GM19467 (cell line): ENCODE results near the gene KLF16.

Source experiments
- ATAC-seq: cut with Tn5 transposase; IDR thresholded peaks from one replicate; pipeline ENCODE4 v1.9.1; 2021; ENCODE audit warnings: mild to moderate bottlenecking, moderate library complexity; ENCODE audit not compliant: unreplicated experiment

KLF16 gene

DNA sequence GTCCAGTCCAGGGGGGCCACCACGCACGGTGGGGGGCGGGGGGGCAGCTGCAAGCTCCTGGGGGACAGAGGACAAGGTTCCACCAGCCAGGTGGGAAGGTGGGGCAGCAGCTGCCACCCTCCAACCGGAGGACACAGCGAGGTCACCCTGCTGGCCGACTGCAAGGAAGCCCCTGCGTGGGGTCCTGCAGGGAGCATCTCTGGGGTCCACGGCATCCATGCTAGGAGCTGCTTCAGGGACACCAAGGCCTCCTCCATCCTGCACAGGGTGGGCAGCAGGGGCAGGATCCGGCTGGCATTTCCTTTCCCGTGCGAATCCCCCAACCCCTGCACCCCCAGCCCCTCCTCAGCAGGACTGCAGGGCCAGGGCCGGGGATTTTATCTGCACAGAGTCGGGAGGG lies 8.3 kb upstream of the KLF16 start:
- no peak for ATAC-seq

DNA sequence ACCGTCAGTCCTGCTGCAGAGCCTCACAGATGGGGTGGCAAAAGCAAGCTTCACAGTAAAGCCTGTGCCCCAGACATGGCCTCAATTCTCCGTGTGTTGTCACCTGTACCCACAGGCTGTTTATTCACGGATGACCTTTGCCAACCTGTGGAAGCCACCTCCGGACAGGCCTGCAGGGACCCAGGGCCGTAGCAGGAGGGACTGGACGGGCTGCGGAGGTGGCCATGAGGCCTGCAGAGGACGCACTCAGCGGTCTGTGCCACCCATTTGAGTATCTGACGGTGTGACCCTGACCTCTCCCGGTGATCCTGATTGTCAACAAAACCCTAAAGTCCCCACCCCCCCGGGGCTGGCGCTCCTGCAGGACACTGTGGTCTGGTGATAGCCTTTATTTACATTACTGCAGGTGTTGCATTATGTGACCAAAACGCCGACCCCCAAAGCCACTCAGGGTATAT lies 7.8 kb upstream of the KLF16 start:
- ATAC-seq, result no peak

DNA sequence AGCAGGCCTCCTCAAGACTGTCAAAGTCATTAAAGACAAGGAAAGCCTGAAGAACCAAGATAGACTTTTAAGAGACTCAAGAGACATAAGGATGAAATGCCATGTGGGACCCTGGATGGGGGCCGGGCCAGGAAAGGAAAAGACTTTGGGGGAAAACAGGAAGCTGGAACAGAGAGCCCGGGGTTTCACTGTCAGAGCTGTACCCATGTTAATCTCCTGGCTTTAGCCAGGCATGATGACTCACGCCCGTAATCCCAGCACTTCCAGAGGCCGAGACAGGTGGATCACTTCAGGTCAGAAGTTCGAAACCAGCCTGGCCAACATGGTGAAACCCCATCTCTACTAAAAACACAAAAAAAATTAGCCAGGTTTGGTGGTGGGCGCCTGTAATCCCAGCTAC lies 5.6 kb upstream of the KLF16 start:
- no peak for ATAC-seq

DNA sequence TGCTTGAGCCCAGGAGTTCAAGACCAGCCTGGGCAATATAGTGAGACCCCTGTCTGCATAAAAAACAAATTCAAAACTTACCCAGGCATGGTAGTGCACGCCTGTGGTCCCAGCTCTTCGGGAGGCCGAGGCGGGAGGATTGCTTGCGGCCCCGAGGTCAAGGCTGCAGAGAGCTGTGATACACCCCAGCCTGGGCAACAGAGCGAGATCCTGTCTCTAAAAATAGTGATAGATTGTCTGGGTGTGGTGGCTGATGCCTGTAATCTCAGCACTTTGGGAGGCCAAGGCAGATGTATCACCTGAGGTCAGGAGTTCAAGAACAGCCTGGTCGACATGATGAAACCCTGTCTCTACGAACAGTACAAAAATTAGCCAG lies 4.0 kb upstream of the KLF16 start:
- ATAC-seq, result no peak

DNA sequence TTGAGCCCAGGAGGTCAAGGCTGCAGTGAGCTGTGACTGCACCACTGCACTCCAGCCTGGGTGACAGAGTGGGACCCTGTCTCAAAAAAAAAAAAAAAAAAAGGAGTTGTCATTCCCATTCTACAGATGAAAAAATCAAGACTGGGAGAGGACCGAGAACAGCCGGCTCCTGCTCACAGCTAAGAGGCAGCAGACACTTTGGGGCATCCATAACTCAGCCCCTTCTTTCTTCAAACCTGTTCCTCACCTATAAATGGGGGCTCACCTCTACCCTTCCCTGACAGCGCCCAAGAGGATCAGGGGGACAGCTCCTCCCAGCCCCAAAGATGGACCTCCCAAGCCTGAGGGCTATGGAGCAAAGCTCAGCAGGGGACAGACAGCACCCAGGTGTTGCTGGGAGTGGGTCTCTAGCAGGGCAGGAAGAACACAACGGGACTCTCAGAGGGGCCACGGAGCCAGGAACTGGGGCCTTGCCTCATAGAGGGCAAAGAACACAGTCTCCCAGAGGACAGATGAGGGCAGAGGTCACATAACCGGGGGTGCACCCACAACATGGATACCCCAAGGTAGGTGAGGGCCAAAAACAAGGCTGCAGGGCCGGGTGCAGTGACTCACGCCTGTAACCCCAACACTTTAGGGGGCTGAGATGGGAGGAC lies 3.4 kb upstream of the KLF16 start:
- no peak for ATAC-seq

DNA sequence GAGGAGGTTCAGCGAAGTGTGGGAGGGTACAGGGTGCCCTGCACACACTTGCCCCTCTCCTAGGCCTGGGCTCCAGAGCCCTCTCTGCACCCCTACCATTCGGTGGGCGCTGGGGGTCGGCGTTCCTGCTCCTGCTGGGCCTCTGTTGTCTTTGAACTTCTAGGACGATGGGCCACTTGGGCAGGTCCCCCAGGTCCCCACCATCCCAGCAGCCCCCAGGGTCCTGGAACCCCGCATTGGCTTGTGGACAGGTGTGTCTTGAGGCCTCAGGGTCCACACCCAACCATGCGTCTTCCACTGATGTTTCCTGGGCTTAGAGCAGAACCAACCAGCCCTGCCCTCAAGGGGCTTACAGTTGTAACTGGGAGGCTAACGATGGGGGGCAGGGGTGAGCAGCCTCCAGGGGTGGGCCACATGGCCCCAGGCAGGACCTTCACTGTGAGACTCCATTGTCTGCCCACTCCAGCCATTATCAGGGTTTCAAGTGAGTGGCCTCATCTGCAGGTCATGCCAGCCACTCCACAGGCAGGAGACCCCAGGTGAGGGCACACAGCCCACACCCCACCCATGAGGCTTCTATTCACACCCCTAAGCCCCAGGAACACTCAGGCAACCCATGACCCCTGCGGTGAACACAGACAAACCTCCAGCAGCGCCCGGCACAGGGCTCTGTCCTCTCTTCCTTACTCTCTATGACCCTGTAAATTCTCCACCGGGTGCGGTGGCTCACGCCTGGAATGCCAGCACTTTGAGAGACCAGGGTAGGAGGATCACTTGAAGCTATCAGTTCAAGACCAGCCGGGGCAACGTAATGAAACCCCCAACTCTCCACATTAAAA lies 2.0 kb upstream of the KLF16 start:
- ATAC-seq, result no peak

DNA sequence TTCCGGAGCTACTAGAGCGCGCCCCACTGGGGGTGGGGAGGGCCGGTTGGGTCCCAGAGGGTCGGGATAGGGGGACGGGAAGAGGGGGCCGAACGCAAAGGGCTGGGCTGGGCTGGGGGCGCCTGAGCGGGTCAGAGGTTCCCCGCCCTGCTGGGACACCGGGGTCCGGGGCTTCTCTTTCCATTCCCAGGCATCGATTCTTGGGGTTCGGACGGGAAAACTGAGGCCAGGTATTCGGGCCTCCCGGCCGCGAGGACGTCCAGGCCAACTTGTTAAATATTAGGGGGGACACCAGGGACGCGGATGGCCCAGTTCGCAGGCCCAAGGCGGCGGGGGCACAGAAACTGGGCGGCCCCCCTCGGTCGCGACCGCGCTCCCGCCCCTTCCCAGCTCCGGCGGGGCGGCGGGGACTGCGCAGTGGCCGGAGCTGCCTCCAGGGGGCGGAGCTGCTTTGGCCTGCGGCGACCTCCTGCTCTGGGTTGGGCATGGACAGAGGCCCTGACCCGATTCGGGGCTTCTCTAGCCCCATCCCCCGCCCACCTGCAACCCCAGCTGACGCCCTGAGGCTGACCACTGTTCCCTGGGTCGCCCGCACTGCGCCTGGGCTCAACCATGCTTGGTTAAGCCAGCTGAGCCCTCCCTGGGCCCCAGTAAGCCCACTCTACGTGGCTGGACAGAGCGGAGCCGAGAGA lies 1.2 kb upstream of the KLF16 start:
- no peak for ATAC-seq

DNA sequence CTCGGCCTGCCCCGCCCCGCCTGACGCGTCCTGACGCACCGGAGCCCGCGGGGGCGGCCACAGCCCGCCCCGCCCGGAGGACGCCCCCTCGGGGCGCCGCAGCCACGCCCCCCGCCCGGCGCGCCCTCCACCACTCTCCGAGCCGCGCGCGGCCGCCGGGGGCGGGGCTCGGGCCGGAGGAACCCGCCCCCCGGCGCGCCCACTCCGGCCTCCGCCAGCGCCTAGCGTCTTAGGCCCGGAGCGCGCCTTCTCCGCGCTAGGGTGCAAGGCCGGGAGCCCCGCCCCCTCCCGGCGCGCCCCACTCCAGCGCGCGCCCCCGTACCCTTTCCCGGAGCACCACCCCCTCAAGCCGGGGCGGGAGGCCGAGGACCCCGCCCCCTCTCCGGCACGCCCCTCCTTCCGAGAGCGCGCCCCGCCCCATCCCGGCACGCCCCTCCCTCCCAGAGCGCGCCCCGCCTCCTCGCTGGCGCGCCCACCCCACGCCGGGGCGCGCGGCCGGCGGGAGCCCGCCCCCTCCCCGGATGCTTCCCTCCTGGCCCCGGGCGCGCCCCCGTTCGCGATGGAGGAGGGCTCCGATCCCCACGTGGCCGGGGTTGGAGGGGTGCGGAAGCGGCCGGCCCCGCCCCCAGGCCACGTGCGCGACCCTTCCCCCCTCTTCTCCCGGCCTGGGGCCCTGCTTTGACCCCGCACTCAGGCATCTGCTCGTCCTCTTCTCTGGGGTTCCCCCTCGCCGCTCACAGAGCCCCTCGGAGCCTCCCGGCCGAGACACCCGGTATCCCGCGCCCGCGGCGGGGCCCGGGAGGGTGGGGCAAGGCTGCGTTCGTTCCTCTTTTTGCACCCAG lies 480 bp upstream of the KLF16 start:
- ATAC-seq, result peak; percentile 62

DNA sequence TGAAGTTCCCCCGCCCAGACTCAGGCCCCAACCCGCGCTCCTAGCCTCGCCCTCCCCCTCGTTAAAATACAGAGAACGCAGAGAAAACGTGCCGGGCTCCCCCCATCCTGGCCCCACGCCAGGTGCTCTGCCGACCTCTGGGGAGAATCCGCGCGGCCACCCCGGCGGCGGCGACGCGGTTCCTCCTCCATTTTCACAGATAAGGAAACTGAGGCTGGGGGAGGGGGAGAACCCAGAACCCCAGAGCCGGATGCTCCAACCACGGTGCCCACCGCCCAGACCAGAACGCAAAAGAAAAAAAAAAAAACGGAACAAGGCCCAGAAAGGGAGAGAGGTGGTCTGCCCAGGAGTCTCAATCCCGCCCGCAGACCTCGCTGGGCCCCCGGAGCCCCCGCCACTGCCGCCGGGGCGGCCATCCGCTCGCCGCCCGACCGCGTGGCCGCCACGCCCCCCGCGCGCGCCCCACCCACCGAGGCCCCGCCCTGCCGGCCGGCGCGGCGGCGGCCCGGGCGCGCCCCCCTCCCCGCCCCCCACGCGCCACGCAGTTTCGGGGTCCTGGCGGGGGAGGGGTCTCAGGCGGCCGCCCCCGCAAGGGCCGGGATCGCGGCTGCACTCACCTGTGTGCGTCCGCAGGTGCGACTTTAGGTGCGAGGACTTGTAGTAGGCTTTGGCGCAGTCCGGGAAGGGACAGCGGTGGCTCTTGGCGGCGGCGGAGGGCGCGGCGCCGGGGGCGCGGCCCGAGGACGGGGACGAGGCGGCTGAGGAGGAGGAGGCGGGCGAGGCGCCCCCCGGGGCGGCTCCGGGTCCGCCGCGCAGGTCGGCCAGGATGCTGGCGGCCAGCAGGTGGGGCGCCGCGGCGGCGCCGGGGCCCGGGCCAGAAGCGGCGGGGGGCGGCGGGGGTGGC lies 703 bp downstream of the KLF16 start:
- ATAC-seq, result no peak

DNA sequence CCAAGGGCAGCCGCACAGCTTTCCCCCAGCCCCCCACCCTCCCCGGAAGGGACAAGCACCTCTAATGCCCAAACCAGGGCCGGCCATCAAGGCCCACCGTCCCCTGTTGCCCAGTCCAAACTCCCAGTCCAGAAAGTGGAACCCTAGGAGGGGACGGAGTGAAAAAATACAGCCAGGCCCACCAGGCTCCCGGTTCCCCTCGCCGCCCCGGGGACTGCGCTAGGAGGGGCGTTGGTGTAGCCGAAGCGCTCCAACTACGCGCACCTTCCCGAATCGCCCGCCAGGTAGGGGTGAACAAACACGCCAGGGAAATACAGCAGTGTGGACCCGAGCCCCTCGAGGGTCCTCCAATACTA lies 1.3 kb downstream of the KLF16 start:
- ATAC-seq, result no peak

DNA sequence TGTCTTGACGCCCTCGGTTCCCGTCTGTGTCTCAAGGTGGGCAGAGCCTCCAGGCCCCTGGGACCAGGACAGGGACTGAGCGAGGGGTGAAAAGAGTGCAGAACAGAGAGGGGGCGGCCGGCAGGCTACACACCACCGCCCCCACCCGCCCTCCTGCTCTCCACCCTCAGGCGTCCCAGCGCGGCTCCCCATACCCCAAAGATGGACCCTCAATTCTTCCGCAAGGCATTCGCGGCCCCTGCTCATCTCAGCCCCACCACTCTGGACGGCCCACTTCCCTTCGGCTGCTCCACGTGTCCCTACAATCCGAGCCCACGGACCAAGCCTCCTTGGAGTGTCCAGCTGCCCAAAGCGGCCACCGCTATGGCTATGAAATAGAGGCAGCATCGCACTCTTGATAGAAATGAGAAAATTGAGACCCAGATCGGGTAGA lies 1.8 kb downstream of the KLF16 start:
- no peak for ATAC-seq

DNA sequence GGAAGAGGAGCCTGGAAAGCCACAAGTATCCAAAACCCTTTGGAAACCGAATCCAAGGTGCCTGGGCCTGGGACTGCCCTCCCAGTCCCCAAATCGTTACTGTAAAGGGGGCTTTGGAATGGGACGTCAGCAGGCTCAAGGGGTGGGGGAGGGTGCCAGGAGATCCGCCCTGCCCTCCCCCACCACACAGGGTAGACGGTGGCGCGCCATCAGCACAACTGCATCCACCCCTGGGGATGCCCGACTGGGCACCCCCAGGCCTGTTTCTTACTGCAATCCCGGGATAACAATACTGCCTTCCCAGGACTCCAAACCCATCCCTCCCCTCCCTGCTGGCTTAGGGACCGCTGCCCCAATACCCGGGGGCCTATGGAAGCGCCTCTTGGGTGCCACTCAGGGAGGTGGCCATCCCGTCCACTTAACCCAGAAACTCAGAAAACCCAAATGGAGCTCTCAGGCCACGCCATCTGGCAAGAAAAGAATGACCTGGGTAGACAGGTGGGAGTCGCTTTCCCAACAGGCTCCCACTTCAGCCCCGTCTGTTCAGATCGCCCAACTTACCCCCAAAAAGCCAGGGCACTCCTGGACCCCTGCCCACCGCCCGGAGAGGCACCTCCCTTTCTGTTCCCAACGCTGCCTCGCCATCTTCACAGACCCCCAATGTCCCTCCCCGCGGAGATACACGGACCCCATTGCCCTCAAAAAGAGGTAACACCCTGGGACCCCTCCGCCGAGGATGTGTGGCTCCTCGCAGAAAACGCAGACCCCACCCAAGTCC lies 2.4 kb downstream of the KLF16 start:
- ATAC-seq, result no peak

DNA sequence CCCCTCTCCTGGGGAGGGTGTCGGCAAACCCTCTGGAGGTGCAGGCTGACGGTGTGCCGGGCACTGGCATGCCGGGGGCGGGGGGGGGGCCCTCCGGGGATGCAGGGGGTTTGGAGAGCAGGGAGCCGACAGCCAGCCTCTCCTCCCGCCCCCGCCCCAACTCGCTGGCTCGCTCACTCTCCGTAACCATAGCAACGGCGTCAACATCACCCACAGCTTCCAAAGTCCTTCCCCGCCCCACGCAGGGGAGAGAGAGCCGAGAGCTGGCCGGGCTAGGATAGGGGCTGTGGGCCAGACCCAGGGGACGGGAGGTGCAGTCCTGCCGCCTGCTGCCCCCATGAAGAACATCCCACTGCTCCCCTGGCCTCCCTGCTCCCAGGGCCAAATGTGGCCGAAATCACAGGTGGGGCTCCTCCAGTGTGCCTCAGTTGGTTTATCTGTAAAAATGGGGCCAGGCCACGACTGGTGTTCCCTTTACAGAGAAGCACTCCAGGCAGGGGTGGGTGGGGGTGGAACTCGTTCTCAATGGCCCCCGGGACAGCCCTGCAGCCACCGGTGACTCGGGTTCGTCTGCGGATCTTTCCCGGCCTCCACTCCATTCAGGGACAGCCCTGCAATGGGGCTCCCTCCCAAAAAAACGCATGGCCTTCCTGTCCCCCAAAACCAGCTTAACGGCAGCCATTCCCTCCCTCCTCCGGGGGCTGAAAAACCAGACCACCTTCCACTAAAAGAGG lies 3.2 kb downstream of the KLF16 start:
- no peak for ATAC-seq

DNA sequence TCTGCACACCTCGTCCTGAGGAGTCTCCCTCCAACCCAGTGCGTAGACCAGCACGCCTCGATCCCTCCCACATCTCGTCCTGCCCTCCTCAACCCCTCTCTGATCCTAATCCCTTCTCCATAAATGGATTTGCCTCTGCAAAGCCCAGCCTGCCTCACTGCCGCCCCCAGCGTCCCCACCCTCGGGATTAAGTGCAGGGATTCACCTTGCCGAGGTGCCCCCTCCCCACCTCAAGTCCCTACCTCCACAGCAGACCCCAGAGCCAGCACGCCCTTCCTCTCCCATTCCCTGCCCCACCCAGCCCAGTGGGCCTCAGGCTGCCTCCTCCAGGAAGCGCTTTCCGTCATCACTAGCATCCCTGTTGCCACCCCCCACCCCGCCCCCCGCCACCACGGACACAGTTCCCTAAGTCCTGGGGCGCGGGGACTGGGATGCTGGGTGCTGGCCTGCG lies 4.0 kb downstream of the KLF16 start:
- no peak for ATAC-seq

DNA sequence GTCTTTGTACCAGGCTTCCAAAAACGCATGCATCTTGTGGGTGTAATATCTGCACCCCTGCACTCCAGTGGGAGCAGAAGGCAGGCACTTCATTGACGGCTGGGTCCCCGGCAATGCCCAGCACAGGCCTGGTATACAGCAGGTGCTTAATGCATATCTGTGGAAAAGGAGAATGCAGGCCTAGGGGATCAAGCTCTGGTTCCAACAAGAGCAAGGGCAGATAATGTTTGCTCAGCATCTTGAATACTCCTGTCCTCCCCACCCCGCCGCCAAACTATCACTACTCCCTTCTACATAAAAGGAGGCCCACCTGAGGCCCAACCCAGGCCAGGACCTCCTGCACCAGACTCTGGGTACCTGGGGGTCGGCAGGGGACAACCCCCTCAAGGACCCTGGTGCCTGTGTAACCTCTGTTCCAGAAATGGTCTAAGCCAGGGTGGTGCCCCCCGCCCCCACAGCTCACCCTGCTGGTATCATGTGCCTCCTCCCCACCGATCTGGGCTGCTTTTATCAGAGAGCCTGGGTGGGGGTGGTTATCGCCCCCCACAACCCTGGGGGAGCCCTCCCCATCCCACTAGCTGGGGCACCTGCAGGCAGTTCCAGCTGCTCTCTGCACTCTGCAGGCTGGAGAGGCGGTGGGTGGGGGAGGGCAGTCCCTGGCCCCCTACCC lies 4.8 kb downstream of the KLF16 start:
- ATAC-seq, result no peak

DNA sequence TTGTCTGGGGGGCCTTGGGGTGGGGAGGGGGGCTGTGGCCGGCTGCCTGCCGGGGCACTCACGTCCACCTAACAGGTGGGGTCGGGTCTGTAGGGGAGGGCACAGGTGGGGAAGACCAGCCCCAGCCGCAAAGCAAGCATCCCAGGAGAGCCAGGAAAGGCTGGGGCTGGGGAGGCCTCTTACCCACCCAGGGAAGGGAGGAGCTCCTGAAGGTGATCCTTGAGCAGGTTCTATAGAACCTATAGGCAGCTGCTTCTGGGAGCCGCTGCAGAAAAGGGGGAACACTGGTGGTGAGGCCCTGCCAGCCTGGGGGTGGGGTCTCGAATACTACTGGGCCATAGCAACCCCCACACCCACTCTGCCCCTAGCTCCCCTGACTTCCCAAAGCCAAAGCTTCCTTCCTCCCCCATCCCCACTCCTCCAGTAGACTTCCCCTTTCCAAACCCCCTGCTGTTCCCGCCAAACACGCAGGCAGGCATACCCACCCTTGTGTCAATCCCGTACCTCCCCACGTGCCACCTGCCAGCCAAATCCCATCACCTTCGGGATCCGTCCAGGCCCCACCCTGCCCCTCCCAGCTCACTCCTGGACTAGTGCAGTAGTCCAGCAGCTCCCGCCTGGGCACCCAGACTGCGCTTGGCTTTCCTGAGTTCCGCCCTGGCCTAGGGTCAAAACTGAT lies 5.6 kb downstream of the KLF16 start:
- no peak for ATAC-seq
